ENCODE measurements around the gene FUT4.

DNA sequence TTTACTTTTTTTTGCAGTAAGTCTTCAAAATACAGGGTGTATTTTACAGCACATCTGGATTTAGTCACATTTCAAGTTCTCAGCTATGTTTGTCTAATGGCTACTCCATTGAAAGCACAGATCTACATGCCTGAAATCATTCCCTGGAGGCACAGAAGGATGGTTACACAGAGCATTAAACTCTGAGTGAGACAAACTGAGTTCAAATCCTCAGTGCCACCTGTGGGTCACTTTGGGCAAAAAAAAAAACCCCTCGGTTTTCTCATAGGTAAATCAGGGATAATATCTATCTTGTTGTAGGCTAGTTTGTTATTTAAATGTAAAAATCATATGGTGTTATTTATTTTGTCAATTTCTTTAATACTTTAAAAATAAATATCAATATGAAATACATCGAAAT, 42.2 kb upstream of the FUT4 start:
- no peak for TF ChIP-seq POLR2AphosphoS5 (IDR thresholded peaks at IDR 0.05; ENCODE audit: borderline replicate concordance, low read depth, low read length)
- no peak for TF ChIP-seq EZH2 (IDR thresholded peaks at IDR 0.05)
- no peak for TF ChIP-seq FOXP2 (optimal IDR thresholded peaks at IDR 0.05; ENCODE audit: control extremely low read depth, extremely low read length, insufficient read depth)
